SK-N-SH (cell line): ENCODE measurements around the gene FAM210B.

Source experiments
- EZH2phosphoT487 ChIP-seq: fragments of 200-600 bp; sonication (generic); IDR thresholded peaks from 2 replicates; pipeline ENCODE4 v1.6.1; 2017; ENCODE audit warnings: low read depth, mixed run types, mild to moderate bottlenecking, antibody characterized with exemption, moderate library complexity, borderline replicate concordance
- GABPA ChIP-seq: IDR thresholded peaks from 2 replicates; pipeline ENCODE4 v1.4.0; 2012; ENCODE audit warnings: low read depth, mild to moderate bottlenecking
- JUND ChIP-seq: IDR thresholded peaks from 2 replicates; pipeline ENCODE4 v1.4.0; 2012
- MAX ChIP-seq: IDR thresholded peaks from 2 replicates; pipeline ENCODE4 v1.4.0; 2012; ENCODE audit warnings: low read depth
- POLR2AphosphoS5 ChIP-seq: IDR thresholded peaks from 2 replicates; pipeline ENCODE4 v1.6.1; 2012; ENCODE audit warnings: low read depth, low read length
- REST ChIP-seq: IDR thresholded peaks from 2 replicates; pipeline ENCODE4 v1.6.1; 2012; ENCODE audit warnings: mild to moderate bottlenecking, low read depth, low read length, moderate library complexity
- RXRA ChIP-seq: IDR thresholded peaks from 2 replicates; pipeline ENCODE4 v1.4.0; 2012; ENCODE audit warnings: low read depth, mild to moderate bottlenecking, borderline replicate concordance
- SMC3 ChIP-seq: IDR thresholded peaks from 2 replicates; pipeline ENCODE4 v1.6.1; 2012; ENCODE audit warnings: low read depth, low read length, improper control_type of control experiment
- TAF1 ChIP-seq: IDR thresholded peaks from 2 replicates; pipeline ENCODE4 v1.6.1; 2012; ENCODE audit warnings: low read depth, mild to moderate bottlenecking, low read length, moderate library complexity, borderline replicate concordance
- TF ChIP-seq, protein P1 (sequence below): fragments of 200-600 bp; sonication (generic); IDR thresholded peaks from 2 replicates; pipeline ENCODE4 v1.6.1; 2017; ENCODE audit warnings: antibody characterized with exemption, mild to moderate bottlenecking, moderate library complexity
- TF ChIP-seq, protein P2 (sequence below): IDR thresholded peaks from 2 replicates; pipeline ENCODE4; 2012

- TF ChIP-seq SMC3: no peak
- no peak for TF ChIP-seq POLR2AphosphoS5
- TF ChIP-seq, protein P1, sequence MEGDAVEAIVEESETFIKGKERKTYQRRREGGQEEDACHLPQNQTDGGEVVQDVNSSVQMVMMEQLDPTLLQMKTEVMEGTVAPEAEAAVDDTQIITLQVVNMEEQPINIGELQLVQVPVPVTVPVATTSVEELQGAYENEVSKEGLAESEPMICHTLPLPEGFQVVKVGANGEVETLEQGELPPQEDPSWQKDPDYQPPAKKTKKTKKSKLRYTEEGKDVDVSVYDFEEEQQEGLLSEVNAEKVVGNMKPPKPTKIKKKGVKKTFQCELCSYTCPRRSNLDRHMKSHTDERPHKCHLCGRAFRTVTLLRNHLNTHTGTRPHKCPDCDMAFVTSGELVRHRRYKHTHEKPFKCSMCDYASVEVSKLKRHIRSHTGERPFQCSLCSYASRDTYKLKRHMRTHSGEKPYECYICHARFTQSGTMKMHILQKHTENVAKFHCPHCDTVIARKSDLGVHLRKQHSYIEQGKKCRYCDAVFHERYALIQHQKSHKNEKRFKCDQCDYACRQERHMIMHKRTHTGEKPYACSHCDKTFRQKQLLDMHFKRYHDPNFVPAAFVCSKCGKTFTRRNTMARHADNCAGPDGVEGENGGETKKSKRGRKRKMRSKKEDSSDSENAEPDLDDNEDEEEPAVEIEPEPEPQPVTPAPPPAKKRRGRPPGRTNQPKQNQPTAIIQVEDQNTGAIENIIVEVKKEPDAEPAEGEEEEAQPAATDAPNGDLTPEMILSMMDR: no peak
- no peak for TF ChIP-seq RXRA
- TF ChIP-seq EZH2phosphoT487: no peak
- TF ChIP-seq GABPA: no peak
- TF ChIP-seq MAX: no peak
- no peak for TF ChIP-seq REST
- no peak for TF ChIP-seq TAF1
- TF ChIP-seq JUND: no peak
- TF ChIP-seq, protein P2, sequence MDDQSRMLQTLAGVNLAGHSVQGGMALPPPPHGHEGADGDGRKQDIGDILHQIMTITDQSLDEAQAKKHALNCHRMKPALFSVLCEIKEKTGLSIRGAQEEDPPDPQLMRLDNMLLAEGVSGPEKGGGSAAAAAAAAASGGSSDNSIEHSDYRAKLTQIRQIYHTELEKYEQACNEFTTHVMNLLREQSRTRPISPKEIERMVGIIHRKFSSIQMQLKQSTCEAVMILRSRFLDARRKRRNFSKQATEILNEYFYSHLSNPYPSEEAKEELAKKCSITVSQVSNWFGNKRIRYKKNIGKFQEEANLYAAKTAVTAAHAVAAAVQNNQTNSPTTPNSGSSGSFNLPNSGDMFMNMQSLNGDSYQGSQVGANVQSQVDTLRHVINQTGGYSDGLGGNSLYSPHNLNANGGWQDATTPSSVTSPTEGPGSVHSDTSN: no peak
Observed at GRCh38 chr20:56381501-56381900, 22.7 kb downstream of the FAM210B start.
